Umbilical cord (tissue), 2 donors: ENCODE measurements around the gene CPEB4. TPM values are rescaled to one million over a fixed set of nuclear protein-coding genes. Genes with fewer than 3 reads are reported as not detected.

ENCODE experiments used
- DNase-seq: peaks from one replicate; pipeline ENCODE4 v3.0.0-alpha.2; 2015; ENCODE audit warnings: low spot score
- total RNA-seq: library from RNA; depleted of rRNA; stranded (reverse); fragments of >200 nt; gene quantifications from one replicate; pipeline ENCODE4 v1.2.3, GENCODE V29; 2014; ENCODE audit warnings: low replicate concordance; ENCODE audit not compliant: insufficient read depth

CPEB4 gene
- total RNA-seq, 1 donor from 2014 or later: 31.5 TPM

DNA sequence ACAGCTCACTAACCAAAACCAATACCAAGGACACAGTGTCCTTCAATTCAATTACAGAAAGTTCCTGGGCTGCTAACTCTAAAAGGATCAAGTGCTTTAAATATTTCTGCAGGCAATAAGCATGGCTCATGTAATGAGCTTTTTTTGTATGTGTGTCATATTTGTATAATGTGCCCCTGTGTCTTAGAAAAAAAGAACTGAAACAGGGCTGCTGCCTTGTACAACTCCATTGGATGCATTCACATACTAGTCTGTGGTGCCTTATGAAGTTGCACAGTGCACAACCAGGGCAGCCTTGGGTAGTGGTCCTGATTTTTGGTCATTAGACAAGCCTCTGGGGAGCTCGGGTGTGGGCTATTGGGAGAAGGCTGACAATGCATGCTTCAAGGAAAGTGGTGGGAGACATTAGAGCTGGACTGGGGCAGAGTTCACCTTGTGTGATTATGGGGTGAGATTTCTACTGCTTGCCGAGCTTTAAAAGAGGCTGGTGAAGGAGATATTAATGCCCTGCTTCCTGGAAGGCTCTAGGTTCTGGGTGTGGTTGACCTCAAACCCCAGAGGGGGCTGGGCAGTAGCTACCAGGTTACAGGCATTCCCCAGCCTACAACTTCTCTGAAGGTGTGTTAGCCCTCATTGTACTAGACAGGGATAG, 3.6 kb upstream of the CPEB4 start:
- no peak for DNase-seq

DNA sequence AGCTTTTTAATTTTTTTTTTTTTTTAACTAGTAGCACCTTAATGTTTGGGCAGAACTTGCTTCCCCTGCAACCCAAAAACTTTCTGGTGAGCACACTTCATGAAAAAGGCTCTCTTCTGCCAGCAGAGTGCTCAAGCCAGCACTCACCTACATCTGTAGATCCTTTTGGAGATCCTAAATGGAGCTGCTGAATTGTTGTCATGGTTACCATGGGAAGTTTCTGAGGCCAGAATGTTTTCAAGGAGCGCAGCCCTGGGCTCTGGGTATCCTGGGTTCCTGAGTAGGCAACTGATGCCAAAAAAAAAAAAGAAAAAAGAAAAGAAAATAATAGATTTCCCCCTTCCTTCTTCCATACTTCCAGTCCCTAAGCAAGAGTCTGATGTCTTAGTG, 3.1 kb upstream of the CPEB4 start:
- DNase-seq: no peak

DNA sequence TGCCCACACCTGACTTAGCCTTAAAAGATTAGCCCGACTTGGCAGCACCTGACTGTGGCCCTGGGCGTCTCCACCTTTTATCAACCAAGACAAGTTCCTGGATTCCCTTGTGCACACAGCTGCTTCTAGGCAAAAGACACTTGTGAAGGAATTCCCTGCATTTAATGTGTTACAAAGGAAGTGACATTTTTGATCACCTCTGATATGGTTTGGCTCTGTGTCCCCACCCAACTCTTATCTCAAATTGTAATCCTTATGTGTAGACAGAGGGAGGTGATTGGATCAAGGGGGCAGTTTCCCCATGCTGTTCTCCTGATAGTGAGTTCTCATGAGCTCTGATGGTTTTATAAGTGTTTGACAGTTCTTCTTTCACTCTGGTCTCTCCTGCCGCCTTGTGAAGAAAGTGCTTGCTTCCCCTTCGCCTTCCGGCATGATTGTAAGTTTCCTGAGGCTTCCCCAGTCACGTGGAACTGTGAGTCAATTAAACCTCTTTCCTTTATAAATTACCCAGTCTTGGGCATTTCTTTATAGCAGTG, 2.6 kb upstream of the CPEB4 start:
- peak; percentile 59 for DNase-seq

DNA sequence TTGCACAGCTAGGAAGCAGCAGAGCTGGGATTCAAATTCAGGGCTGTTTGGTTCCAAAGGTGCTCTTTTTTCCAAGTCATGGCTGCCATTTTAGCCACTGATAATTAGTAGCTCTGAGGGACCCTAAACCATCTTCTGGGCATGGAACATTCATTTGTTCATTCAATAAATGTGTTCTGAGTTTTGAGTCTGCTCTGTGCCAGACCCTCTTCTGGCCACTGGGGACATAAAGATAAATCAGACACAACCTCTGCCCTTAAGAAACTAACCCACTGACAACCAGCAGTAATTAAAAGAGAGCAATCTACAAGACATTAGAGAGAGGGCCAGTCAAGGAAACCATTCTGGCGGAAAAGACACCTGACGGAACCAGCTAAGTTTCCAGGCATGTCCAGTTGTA, 2.0 kb upstream of the CPEB4 start:
- no peak for DNase-seq

DNA sequence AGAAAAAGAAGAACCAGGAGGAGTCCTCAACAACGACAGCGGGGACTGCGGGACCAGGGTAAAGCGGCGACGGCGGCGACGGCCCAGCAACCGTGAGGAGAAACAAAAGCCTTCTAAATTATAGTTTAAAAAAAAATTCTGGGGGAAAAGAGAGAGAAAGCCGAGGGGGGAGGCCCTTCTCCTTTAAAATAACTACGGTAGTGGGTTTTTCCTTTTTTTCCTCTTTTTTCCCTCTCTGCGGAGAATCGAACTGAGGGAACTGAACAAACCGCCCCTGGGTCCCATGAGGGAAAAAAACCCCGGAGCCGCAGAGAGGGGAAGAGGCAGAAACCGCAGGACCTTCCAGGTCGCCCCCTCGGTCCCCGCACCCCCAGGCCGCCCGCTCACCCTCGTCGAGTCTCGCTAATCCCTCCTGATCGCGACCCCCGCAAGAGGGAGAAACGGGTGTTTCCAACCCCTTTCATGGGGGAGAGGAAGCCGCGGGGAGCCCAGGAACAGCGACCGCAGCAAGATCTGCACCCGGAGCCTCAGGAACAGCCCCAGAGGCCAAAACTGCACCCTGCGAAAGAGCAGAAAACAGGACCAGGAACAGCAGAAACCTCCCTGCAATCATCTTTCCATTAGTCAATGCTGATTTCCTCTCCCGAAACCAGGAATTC, 453 bp downstream of the CPEB4 start:
- DNase-seq: no peak

DNA sequence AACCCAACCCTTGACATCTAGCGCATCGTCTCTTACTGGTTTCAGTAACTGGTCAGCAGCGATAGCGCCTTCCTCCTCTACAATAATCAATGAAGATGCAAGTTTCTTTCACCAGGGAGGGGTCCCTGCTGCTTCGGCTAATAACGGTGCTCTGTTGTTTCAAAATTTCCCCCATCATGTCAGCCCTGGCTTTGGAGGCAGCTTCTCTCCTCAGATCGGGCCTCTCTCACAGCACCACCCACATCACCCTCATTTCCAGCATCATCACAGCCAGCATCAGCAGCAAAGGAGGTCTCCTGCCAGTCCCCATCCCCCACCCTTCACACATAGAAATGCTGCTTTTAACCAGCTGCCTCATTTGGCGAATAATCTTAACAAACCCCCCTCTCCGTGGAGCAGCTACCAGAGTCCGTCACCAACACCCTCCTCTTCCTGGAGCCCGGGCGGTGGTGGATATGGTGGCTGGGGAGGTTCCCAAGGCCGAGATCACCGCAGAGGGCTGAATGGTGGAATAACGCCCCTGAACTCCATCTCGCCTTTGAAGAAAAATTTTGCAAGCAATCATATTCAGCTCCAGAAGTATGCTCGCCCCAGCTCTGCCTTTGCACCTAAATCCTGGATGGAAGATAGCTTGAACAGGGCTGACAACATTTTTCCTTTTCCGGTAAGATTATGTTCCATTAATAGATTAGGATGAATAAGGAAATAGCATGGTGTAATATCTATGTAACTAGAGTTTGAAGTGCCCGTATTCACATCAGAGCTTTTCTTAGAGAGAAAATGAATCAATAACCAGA, 2.2 kb downstream of the CPEB4 start:
- DNase-seq: peak; percentile 47

DNA sequence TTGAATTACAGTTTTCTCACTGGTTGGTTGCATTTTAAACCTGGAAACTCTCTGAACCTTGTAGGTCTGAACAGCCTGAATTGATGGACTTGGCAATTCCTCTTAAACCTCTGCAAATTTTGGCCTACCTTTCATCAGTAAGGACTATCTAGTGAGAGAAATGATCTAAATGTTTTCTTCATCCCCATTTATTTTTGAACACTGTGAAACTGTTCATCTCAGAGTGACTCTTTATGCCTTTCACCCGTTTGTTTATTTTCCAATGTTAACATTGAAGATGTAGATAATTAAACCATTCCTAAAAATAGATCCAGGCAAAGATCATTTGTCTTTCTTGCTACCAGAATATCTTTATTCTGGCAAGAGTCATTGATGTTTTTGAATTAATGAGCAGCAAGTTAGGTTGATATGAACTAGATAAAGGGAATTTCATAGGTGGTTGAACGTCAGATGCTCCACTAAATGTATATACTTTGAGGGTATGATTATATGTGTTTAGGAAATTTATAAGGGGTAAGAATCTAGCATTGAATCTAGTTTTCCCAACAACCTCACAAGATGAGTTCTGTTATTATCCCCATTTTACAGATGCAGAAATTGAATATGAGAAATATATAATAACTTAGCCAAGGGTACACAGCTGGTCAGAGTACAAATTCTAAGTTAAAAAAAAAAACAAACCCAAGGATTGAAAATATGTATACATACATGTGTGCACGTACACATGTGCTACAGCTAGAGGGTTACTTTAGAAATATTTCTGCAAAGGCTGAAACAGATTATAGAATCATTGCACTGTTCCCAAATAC, 3.4 kb downstream of the CPEB4 start:
- no peak for DNase-seq

DNA sequence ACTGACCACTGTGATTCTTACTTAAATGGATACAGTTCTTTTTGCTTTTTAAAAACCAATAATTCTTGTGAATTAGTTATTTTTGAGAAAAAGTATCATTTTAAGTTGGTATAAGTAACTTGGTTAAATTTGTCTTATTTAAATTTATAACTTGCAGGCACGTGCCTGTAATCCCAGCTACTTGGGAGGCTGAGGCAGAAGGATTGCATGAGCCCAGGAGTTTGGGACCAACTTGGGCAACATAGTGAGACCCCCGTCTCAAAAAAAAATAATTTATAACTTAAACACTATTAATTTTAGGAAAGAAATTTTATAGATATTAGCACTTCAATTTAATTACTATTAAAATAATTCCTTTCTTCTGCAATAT, 5.0 kb downstream of the CPEB4 start:
- no peak for DNase-seq

DNA sequence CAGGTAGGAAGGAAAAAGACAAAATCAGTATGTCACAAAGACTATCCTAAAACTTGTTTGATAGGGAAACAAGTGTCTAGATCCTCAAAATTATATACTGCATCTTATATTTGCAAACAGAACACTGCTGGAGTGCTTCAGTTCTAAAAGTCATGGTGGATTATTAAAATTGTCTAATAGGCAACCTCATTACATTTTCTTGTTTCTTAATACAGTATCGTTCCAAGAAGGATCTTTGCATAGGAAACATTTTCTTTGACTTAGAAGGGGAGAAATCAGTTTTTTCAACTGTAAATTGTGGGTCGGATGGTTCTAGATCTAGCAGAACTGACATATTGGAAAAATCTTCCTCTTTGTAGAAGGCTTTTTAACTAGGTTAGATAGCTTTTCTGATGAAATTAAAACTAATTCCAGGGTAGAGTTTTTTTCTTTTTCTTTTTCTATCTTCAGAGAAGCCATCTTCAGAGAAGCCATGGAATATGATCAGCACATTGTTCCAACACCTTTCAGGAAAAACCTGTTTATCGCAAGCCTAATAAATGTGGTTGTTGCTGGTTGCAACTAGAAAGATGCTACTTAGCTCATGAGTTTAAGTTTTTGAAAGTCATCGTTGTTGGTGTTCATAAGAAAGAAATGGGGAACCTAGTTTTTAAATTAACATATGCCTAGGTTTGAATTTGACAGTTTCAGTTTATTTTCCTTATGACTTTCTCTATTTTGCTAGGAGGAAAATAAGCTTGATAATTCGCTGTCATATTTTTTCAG, 7.4 kb downstream of the CPEB4 start:
- no peak for DNase-seq

DNA sequence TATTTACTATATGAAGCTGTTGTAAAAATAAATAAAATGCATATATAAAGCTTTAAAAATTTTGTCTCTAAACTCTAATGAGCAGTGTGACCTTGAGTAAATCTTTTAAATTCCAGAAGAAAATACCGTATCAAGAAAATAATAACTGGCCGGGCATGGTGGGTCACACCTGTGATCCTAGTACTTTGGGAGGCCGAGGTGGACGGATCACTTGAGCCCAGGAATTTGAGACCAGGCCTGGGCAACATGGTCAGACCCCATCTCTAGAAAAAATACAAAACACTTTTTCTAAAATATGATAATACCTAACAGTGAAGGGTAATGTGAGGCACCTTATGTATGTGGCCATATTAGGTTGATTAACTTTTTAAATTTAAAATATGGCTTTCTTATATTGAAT, 8.5 kb downstream of the CPEB4 start:
- no peak for DNase-seq

DNA sequence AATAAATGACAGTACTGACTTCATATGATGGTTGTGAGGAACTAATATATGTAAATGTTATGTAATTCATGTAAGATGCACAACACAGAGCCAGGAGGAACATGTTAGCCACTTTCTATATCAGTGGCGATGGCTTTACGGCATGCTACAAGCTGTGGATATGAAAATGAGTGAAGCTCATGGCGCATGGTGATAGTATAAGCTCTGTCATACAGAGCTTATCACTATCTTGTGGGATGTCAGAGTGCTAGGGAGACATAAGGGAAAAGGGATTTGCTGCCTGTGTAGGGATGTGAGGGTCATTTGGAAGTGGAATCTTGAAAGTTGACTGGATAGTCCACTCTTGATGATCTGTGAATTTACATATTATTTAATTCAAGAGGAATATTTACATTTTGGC, 13.6 kb downstream of the CPEB4 start:
- DNase-seq: no peak

DNA sequence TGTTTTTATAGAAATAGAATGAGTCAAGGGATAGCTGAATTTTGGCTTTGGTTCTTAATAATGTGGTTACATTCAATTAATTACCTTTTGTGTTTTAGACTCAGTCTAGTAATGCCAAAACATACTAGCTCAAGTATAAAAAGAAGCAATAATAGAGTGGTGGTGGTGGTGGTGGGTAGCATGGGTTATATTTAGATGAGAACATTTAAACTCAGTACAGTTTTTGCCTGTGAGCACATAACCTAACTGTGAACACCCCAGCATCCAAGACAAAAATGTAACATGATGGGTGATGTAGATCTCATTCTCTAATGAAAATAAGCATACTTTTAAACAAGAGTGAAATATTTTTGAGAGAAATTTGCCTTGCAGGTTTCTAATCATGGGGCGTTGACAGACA, 14.2 kb downstream of the CPEB4 start:
- no peak for DNase-seq

DNA sequence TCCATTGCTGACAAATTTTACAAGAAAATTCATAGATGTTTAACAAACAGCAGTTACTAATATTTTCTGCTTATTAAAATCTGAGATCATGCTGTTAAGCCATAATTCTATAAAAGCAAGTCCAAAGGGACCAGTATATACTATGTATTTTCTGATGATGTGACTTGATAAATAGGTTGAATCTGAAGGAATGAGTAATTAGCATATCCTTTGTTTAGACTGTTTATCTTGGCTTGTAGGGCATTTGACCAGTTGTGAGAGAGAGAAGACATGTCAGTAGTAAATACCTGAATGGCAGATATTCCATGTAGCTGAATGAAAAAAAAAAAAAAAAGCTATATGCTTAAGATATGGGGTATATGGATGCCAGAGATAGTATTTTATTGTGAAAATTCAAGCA, 14.6 kb downstream of the CPEB4 start:
- DNase-seq: no peak

DNA sequence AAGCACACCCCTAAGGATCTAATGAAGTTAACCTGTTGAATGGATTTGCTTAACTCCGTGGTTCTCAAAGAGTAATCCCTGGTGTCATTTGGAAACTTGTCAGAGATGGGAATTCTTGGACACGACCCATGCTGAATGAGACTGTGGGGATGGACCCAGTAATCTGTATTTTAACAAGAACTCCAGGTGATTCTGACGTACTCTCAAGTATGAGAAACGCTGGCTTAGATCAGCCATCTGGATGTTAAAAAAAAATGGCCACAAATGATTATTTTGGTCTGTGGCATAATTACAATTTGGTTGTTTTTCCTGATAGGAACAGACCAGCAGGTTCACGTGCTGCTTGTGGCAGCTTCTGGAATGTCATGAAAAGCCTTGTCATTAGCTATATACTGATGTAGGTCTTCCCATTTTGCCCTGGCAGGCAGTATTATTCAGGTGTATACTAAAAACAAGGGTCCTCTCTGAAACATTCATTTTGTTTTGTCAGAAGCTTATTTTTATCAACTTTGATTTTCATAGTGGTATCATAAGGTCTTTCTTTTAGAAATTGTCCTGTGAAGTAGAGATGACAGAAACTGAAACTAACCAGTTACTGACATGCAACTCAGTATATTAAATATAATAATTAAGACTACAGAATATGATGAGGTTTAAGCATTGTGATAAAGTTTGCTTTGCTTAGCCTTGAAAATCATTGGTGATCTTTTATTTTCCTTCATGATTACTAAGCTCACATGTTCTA, 15.4 kb downstream of the CPEB4 start:
- DNase-seq: no peak

DNA sequence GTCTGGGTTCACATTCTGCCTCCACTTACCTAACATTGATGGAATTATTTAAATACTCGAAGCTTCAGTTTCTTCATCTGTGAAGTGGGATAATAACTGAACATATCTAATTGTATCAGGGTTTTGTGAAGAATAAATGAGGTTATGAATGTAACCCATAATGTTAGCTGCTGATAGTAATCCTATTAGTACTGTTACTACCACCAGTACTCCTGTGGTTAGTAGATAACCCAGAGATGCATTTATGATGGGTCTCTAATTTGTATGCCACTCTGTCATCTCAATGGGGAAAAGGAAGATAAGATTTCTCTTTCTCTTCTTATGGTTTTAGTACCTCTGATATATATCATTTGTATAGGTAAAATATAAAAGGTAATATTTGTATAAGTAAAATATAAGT, 16.0 kb downstream of the CPEB4 start:
- no peak for DNase-seq

DNA sequence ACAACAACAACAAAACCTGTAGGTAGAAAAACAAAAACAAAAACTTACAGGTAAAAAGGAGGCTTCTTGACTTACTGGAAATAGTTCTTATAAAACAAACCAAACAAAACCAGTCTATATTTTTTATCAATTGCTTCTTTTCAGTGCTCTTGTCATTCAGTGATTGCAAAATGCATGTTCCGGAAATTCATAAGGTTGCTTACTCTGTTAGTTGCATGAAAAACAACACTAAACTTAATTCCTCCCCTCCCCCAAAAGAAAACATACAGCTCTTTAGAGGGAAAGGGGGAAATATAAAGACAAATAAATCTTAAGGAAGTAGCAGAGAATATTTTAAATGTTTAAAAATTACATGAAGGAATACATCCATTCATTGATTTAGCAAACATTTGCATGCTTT, 19.1 kb downstream of the CPEB4 start:
- no peak for DNase-seq

DNA sequence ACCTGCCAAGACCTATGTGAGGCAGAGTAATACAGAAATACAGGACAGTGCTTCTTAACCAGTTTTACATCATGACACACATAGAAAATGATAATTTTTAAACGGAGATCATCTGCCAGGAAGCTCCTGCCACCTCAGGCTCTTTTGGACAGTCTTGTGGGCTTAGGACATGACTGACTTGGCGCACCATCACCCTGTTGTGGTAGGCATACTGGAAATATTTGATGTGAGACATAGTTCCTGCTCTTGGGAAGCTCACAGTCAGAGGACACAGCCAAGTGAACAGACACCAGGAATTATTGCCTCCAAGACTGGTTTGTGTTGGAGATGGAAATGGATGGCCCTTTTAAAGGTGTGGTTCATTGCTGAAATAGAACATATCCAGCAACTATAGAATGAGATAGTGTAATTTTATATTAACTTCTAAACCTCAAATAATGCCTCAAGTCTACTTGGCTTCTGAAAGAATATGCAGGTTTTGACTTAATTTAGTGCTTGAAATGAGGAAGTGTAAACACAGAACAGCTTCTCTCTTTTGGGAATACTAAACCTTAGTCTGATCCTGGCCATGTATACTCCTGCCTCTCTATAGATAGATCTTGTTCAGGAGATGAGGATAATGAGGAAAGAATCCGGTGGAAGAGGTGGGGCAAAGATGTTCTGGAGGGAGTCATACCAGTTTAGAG, 19.7 kb downstream of the CPEB4 start:
- no peak for DNase-seq

DNA sequence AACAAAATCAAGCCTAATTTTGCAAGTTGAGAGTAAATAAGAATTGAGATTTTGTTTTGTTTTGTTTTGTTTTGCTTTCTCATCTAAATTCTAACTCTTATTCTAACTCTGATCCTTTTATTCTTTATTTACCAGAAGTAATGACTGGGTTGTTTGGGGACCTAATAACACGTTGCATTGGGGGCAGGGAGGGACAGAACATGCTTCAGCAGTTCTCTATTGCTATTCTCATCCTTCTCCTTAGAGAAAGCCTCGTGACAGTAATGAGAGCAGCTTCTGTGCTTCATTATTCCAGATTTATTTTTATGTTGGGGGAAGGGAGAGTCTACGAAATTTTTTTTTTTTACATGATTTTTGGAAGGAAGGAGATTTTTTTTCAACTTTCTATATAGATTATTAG, 21.1 kb downstream of the CPEB4 start:
- DNase-seq: no peak

DNA sequence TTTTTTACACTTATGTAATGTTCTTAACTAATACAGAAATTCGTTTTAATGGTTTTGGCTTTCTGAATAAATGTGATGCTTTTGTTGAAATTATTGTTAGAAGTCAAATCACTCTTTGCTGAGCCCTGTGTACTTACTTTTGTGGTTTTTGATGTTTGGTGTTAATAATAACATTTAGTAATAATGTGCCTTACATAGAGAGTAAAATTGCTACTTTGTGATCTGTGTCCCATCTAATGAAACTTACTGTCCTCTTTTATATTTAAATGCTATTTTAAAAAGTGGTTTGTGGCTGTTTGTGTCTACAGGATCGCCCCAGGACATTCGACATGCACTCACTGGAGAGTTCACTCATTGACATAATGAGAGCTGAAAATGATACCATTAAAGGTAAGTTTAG, 22.1 kb downstream of the CPEB4 start:
- DNase-seq: no peak

DNA sequence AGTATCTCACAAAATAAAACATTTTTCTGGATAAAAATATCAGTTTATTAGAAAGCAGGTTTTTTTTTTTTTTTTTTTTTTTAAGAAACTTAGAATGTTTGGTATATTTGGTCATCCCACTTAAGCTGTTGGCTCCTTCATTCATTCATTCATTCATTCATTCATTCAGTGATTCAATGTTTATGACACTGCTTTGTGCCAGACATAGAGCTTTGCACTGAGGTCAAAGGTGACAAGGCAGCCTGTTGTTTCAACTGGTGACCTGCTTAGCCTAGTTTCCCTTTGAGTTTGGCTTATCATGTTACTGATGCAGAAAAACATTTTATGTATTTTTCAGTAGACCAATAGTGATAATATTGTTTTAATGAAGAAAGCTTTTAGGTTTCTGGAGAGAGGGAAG, 23.5 kb downstream of the CPEB4 start:
- no peak for DNase-seq
